Astrocyte (in vitro differentiated cells and primary cell): Measurements from ENCODE around the gene COL9A3. TPM values are rescaled to one million over a fixed set of nuclear protein-coding genes. Genes with fewer than 3 reads are reported as not detected.

Experiments used
- DNase-seq: peaks from one replicate; pipeline ENCODE4 v3.0.0-alpha.2; 2010; ENCODE audit warnings: low read depth
- FAIRE-seq: peaks from 2 replicates; lab custom pipeline; 2011; peaks lifted over from hg19 to GRCh38; lab: Jason Lieb, UNC
- H2AFZ ChIP-seq: 2 replicates; pipeline ENCODE4 v1.6.0; 2012; ENCODE audit warnings: low read depth, low read length, inconsistent platforms
- H3K27ac ChIP-seq: 2 replicates; pipeline ENCODE4 v1.5.1; 2011; ENCODE audit warnings: low read depth, low read length, inconsistent platforms
- H3K27me3 ChIP-seq: 2 replicates; pipeline ENCODE4 v1.6.0; 2011; ENCODE audit warnings: low read length, inconsistent platforms; ENCODE audit not compliant: insufficient read depth
- H3K36me3 ChIP-seq: 2 replicates; pipeline ENCODE4 v1.5.1; 2011; ENCODE audit warnings: low read length, inconsistent platforms; ENCODE audit not compliant: insufficient read depth
- H3K4me1 ChIP-seq: 2 replicates; pipeline ENCODE4 v1.5.1; 2011; ENCODE audit warnings: low read length, inconsistent platforms; ENCODE audit not compliant: insufficient read depth
- H3K4me2 ChIP-seq: 2 replicates; pipeline ENCODE4 v1.6.0; 2012; ENCODE audit warnings: low read length, inconsistent platforms
- H3K4me3 ChIP-seq: 2 replicates; pipeline ENCODE4 v1.5.1; 2011; ENCODE audit warnings: low read depth, mild to moderate bottlenecking, low read length, inconsistent platforms; ENCODE audit not compliant: insufficient read depth
- H3K79me2 ChIP-seq: 2 replicates; pipeline ENCODE4 v1.6.0; 2012; ENCODE audit warnings: mild to moderate bottlenecking, low read length, inconsistent platforms; ENCODE audit not compliant: insufficient read depth
- H3K9ac ChIP-seq: 2 replicates; pipeline ENCODE4 v1.6.0; 2012; ENCODE audit warnings: mild to moderate bottlenecking, low read length, inconsistent platforms
- H3K9me3 ChIP-seq: 2 replicates; pipeline ENCODE4 v1.5.1; 2012; ENCODE audit warnings: low read depth, mild to moderate bottlenecking, low read length, inconsistent platforms; ENCODE audit not compliant: insufficient read depth
- H4K20me1 ChIP-seq: 2 replicates; pipeline ENCODE4 v1.6.0; 2012; ENCODE audit warnings: low read length, inconsistent platforms; ENCODE audit not compliant: insufficient read depth
- H3K27ac Mint-ChIP-seq: one replicate; pipeline ENCODE4 v1.8.0; 2021; ENCODE audit warnings: mild to moderate bottlenecking, mixed read lengths; ENCODE audit not compliant: unreplicated experiment
- H3K27me3 Mint-ChIP-seq: one replicate; pipeline ENCODE4 v1.8.0; 2021; ENCODE audit warnings: low read depth, mixed read lengths; ENCODE audit not compliant: unreplicated experiment
- H3K36me3 Mint-ChIP-seq: one replicate; pipeline ENCODE4 v1.8.0; 2021; ENCODE audit warnings: low read depth, mixed read lengths; ENCODE audit not compliant: unreplicated experiment
- H3K4me1 Mint-ChIP-seq: one replicate; pipeline ENCODE4 v1.8.0; 2021; ENCODE audit warnings: low read depth, mixed read lengths; ENCODE audit not compliant: unreplicated experiment
- H3K4me3 Mint-ChIP-seq: one replicate; pipeline ENCODE4 v1.8.0; 2021; ENCODE audit warnings: mild to moderate bottlenecking, moderate library complexity, mixed read lengths; ENCODE audit not compliant: unreplicated experiment
- H3K9me3 Mint-ChIP-seq: one replicate; pipeline ENCODE4 v1.8.0; 2021; ENCODE audit warnings: mild to moderate bottlenecking, mixed read lengths; ENCODE audit not compliant: unreplicated experiment
- EZH2 ChIP-seq: IDR thresholded peaks from 2 replicates; pipeline ENCODE4 v1.6.1; 2012; ENCODE audit warnings: mild to moderate bottlenecking, low read length, inconsistent platforms; ENCODE audit not compliant: insufficient read depth
- total RNA-seq: library from RNA; stranded (reverse); gene quantifications from 2 replicates; pipeline ENCODE4 v1.2.1, GENCODE V29; 2021
- TF ChIP-seq, protein P1 (sequence below): IDR thresholded peaks from 2 replicates; pipeline ENCODE4 v1.5.1; 2011; ENCODE audit warnings: low read depth, mild to moderate bottlenecking, inconsistent platforms, low read length, moderate library complexity; ENCODE audit not compliant: insufficient read depth

Gene COL9A3
- total RNA-seq, 1 donor from 2014 or later: 43.0 TPM

DNA sequence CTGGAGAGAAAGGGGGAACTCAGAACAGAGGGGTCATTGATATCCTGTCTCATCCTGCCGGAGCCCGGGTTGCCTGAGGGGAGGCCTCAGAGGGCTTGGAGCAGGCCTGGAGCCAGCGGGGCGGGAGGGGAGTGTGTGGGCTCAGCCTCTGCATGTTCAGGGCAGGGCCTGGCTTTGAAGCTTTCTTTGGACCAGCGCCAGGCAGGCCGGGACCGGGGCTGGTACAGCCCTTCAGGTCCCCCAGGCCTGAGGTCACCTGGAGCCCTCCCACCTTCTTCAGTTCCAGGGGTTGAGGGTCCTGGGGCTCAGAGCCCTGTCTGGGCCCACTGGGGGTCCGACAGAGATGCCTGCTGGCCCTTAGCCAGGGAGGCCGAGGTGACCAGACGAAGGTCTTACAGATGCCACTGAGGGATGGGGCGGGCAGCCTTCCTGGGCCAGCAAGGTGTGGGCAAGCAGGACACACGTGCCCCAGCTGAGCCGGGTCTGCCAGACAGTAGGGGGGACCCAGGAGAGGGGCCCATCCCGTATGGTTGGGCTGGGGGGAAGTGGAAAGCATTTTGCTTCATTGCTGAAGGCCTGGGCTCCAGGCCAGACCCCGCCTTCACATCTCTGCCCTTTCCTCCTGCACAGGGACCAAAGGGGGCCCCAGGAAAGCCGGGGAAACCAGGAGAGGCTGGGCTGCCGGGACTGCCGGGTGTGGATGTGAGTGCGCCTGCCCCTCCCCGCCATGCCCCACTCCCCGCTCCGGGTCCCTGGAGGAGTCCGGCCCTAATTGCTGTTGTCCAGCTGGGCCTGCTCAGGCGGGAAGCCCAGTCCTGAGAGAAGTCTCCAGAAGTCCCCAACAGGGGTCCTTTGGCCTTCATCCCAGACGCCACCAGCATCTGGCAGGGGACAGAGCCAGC, 2.0 kb downstream of the COL9A3 start:
- Histone ChIP-seq H3K4me1 (peaks cover 35% of the 10 kb centered on the region), H3K36me3 (no peaks in the 10 kb centered on the region), H3K27me3 (peaks cover 15% of the 10 kb centered on the region), H3K79me2 (no peaks in the 10 kb centered on the region), H3K4me3 (no peak overlapping the region), H4K20me1 (peaks cover 8% of the 10 kb centered on the region), H3K4me2 (peak overlapping the region; percentile 41), H2AFZ (no peak overlapping the region), H3K9me3 (no peaks in the 10 kb centered on the region), H3K27ac (no peak overlapping the region), H3K9ac (no peak overlapping the region)
- peaks cover 2% of the 10 kb centered on the region for H3K27me3 Mint-ChIP-seq
- H3K4me3 Mint-ChIP-seq: peak overlapping the region; percentile 34
- peaks cover 21% of the 10 kb centered on the region for H3K4me1 Mint-ChIP-seq
- FAIRE-seq (no peak), DNase-seq (no peak)
- no peaks in the 10 kb centered on the region for H3K36me3 Mint-ChIP-seq
- H3K9me3 Mint-ChIP-seq: no peaks in the 10 kb centered on the region
- H3K27ac Mint-ChIP-seq: no peak overlapping the region
- TF ChIP-seq EZH2: no peak
- TF ChIP-seq, protein P1, sequence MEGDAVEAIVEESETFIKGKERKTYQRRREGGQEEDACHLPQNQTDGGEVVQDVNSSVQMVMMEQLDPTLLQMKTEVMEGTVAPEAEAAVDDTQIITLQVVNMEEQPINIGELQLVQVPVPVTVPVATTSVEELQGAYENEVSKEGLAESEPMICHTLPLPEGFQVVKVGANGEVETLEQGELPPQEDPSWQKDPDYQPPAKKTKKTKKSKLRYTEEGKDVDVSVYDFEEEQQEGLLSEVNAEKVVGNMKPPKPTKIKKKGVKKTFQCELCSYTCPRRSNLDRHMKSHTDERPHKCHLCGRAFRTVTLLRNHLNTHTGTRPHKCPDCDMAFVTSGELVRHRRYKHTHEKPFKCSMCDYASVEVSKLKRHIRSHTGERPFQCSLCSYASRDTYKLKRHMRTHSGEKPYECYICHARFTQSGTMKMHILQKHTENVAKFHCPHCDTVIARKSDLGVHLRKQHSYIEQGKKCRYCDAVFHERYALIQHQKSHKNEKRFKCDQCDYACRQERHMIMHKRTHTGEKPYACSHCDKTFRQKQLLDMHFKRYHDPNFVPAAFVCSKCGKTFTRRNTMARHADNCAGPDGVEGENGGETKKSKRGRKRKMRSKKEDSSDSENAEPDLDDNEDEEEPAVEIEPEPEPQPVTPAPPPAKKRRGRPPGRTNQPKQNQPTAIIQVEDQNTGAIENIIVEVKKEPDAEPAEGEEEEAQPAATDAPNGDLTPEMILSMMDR: no peak

DNA sequence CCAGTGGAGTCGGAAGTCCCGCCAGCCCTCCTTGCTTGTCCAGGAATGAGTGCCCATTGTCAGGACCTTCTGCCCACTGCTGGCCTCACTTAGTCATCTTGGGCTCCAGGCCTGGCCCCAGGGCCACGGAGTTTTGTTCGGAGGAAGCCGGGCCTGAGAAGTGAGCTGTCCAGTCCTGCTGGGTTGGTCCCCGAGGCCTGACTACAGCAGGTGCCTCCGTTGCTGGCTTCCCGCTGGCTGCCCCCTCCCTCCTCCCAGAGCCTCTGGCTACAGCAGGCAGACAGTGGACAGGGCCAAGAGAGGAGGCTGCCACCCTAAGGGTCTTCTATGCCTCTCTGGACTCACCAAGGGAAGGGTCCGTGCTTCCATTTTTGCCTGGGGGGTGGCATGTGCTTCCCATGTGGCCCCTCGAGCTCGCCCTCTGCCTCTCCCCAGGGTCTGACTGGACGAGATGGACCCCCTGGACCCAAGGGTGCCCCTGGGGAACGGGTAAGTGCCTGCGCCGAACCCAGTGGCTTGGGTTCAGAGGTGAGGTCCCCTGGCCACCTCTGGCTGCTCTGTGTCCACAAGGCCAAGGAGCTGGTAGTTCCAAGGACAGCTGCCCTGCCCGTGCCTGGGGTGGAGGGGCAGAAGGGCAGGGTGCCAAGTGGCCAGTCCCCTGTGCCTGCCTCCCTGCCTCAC, 2.8 kb downstream of the COL9A3 start:
- peaks cover 40% of the 10 kb centered on the region for H3K4me1 ChIP-seq
- TF ChIP-seq, protein P1: no peak
- no peak for TF ChIP-seq EZH2
- H3K4me2 ChIP-seq: no peak overlapping the region
- no peak for FAIRE-seq
- H3K27me3 Mint-ChIP-seq: peaks cover 2% of the 10 kb centered on the region
- no peak overlapping the region for H2AFZ ChIP-seq
- no peaks in the 10 kb centered on the region for H3K36me3 ChIP-seq
- peaks cover under 1% of the 10 kb centered on the region for H4K20me1 ChIP-seq
- no peaks in the 10 kb centered on the region for H3K9me3 ChIP-seq
- no peaks in the 10 kb centered on the region for H3K36me3 Mint-ChIP-seq
- peaks cover 23% of the 10 kb centered on the region for H3K4me1 Mint-ChIP-seq
- DNase-seq: no peak
- H3K9ac ChIP-seq: no peak overlapping the region
- no peaks in the 10 kb centered on the region for H3K9me3 Mint-ChIP-seq
- H3K27me3 ChIP-seq: peaks cover 15% of the 10 kb centered on the region
- H3K27ac Mint-ChIP-seq: no peak overlapping the region
- H3K4me3 Mint-ChIP-seq: no peak overlapping the region
- H3K4me3 ChIP-seq: no peak overlapping the region
- H3K79me2 ChIP-seq: no peaks in the 10 kb centered on the region
- H3K27ac ChIP-seq: no peak overlapping the region
